Parathyroid adenoma (tissue), 2 donors: ENCODE data around the gene C19orf12.
A peak's percentile ranks its signal among the peaks of the same experiment; 100 is the strongest.

Source experiments
- H2AFZ ChIP-seq: fragments of 300-600 bp; sonication (generic); one replicate; pipeline ENCODE4 v1.7.0; 2017; ENCODE audit warnings: antibody characterized with exemption, mild to moderate bottlenecking
- H3K27ac ChIP-seq: fragments of 300-600 bp; sonication (generic); one replicate; pipeline ENCODE4 v1.7.0; 2017
- H3K27me3 ChIP-seq: fragments of 300-600 bp; sonication (generic); one replicate; pipeline ENCODE4 v1.7.0; 2017; ENCODE audit warnings: low read length; ENCODE audit not compliant: control insufficient read depth, insufficient read depth
- H3K36me3 ChIP-seq: fragments of 300-600 bp; sonication (generic); one replicate; pipeline ENCODE4 v1.7.0; 2017; ENCODE audit warnings: low read length; ENCODE audit not compliant: control insufficient read depth, insufficient read depth
- H3K4me1 ChIP-seq: fragments of 300-600 bp; sonication (generic); one replicate; pipeline ENCODE4 v1.7.0; 2017; ENCODE audit warnings: control low read depth
- H3K4me2 ChIP-seq: fragments of 300-600 bp; sonication (generic); one replicate; pipeline ENCODE4 v1.7.0; 2017; ENCODE audit warnings: low read length
- H3K4me3 ChIP-seq: fragments of 300-600 bp; sonication (generic); one replicate; pipeline ENCODE4 v1.7.0; 2017; ENCODE audit warnings: low read depth, low read length
- H3K79me2 ChIP-seq: fragments of 300-600 bp; sonication (generic); one replicate; pipeline ENCODE4 v1.7.0; 2017; ENCODE audit warnings: control low read depth
- H3K9ac ChIP-seq: fragments of 300-600 bp; sonication (generic); one replicate; pipeline ENCODE4 v1.7.0; 2017; ENCODE audit warnings: mild to moderate bottlenecking
- H3K9me3 ChIP-seq: fragments of 300-600 bp; sonication (generic); one replicate; pipeline ENCODE4 v1.7.0; 2017; ENCODE audit warnings: low read length; ENCODE audit not compliant: control insufficient read depth
- TF ChIP-seq, protein P1 (sequence below): fragments of 300-600 bp; sonication (generic); IDR thresholded peaks from one replicate; pipeline ENCODE4 v1.7.0; 2017; ENCODE audit warnings: antibody characterized with exemption, mild to moderate bottlenecking
- donor health status: primary hyperparathyroidism.

The C19orf12 gene

DNA sequence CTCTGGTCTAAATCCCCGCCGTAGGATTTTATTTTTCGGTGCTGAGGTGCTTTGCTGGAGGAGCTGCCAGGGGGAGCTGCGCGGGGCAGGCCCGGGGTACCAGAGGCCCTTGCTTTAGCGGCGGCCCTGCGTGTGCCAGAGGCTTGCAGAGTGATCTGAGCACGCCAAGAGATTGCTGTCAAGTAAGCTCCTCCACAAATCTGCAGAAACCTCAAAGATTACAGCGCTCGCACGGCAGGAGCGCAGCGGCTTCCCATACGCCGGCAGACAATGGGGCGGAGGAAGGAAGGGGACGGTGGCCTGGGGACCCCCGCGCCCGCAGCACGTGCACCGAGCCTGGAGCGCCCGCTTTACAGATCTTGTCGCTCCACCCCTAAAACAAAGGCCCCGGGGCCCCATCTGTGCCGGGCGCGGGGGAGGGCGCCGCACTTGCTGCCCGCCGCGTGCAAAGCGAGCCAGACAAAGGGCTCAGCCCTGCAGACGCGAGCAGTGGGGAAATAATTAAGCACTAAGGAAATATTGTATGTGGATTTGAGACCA is 9.1 kb upstream of the C19orf12 start:
- Histone ChIP-seq H3K27ac (no peak overlapping the region), H3K36me3 (no peaks in the 10 kb centered on the region), H3K4me2 (peak overlapping the region; percentile 11), H3K4me1 (no peaks in the 10 kb centered on the region), H3K9ac (no peak overlapping the region), H2AFZ (peak overlapping the region; percentile 62), H3K27me3 (no peaks in the 10 kb centered on the region), H3K79me2 (no peaks in the 10 kb centered on the region), H3K4me3 (no peak overlapping the region), H3K9me3 (no peaks in the 10 kb centered on the region)
- TF ChIP-seq, protein P1, sequence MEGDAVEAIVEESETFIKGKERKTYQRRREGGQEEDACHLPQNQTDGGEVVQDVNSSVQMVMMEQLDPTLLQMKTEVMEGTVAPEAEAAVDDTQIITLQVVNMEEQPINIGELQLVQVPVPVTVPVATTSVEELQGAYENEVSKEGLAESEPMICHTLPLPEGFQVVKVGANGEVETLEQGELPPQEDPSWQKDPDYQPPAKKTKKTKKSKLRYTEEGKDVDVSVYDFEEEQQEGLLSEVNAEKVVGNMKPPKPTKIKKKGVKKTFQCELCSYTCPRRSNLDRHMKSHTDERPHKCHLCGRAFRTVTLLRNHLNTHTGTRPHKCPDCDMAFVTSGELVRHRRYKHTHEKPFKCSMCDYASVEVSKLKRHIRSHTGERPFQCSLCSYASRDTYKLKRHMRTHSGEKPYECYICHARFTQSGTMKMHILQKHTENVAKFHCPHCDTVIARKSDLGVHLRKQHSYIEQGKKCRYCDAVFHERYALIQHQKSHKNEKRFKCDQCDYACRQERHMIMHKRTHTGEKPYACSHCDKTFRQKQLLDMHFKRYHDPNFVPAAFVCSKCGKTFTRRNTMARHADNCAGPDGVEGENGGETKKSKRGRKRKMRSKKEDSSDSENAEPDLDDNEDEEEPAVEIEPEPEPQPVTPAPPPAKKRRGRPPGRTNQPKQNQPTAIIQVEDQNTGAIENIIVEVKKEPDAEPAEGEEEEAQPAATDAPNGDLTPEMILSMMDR: no peak

DNA sequence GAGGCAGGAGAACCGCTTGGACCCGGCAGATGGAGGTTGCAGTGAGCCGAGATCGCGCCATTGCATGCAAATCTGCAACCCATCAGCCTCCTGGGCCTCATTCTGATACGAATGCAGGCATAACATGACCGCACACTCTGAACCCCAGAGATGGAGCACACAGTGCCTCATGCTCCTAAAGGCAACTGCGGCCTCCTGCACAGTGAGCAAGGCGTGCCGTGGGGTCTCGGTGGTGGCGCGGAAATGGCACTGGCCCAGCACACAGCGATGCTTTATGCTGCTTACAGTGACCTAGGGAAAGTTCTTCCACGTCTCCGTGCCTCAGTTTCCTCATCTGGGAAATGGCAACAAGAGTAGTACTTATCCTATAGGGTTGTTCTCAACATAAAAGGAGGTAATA is 2.0 kb upstream of the C19orf12 start:
- H3K36me3 ChIP-seq: no peaks in the 10 kb centered on the region
- no peaks in the 10 kb centered on the region for H3K27me3 ChIP-seq
- H3K4me2 ChIP-seq: no peak overlapping the region
- no peak overlapping the region for H3K27ac ChIP-seq
- H3K4me3 ChIP-seq: no peak overlapping the region
- H3K9ac ChIP-seq: no peak overlapping the region
- TF ChIP-seq, protein P1: no peak
- H3K4me1 ChIP-seq: peaks cover 18% of the 10 kb centered on the region
- peaks cover 11% of the 10 kb centered on the region for H3K79me2 ChIP-seq
- H2AFZ ChIP-seq: no peak overlapping the region
- H3K9me3 ChIP-seq: no peaks in the 10 kb centered on the region

- Histone ChIP-seq H3K9ac (peak overlapping the region; percentile 100), H3K4me2 (peak overlapping the region; percentile 94), H3K27ac (peak overlapping the region; percentile 92), H3K79me2 (peaks cover 11% of the 10 kb centered on the region), H3K27me3 (no peaks in the 10 kb centered on the region), H2AFZ (peak overlapping the region; percentile 94), H3K36me3 (no peaks in the 10 kb centered on the region), H3K9me3 (no peaks in the 10 kb centered on the region), H3K4me3 (peak overlapping the region; percentile 83), H3K4me1 (peaks cover 18% of the 10 kb centered on the region)
- TF ChIP-seq, protein P1: no peak
Measured at GRCh38 chr19:29715701-29716581, 880 bp upstream of the C19orf12 start.

GRCh38 chr19:29714371-29714952 is 599 bp downstream of the C19orf12 start:
- TF ChIP-seq, protein P1: no peak
- H3K36me3 ChIP-seq: no peaks in the 10 kb centered on the region
- H3K4me1 ChIP-seq: peaks cover 18% of the 10 kb centered on the region
- no peaks in the 10 kb centered on the region for H3K9me3 ChIP-seq
- H3K27ac ChIP-seq: peak overlapping the region; percentile 92
- peaks cover 13% of the 10 kb centered on the region for H3K79me2 ChIP-seq
- H3K4me2 ChIP-seq: peak overlapping the region; percentile 94
- peak overlapping the region; percentile 83 for H3K4me3 ChIP-seq
- H3K9ac ChIP-seq: peak overlapping the region; percentile 87
- H3K27me3 ChIP-seq: no peaks in the 10 kb centered on the region
- H2AFZ ChIP-seq: peak overlapping the region; percentile 94
